HepG2 (cell line): ENCODE results near the gene SLC25A23. TPM values are rescaled to one million over a fixed set of nuclear protein-coding genes. Genes with fewer than 3 reads are reported as not detected.

Experiments
- BATF2 ChIP-seq: sonication (generic); formaldehyde crosslinking; IDR thresholded peaks from 2 replicates; pipeline ENCODE4 v1.8.0; 2022; ENCODE audit warnings: mild to moderate bottlenecking, missing genetic modification reagents, moderate library complexity
- DDIT3 ChIP-seq: sonication (generic); formaldehyde crosslinking; IDR thresholded peaks from 2 replicates; pipeline ENCODE4 v1.4.0; 2020; ENCODE audit warnings: mild to moderate bottlenecking, missing genetic modification reagents
- HNF4A ChIP-seq: sonication (generic); formaldehyde crosslinking; IDR thresholded peaks from 2 replicates; pipeline ENCODE4 v1.4.0; 2020; ENCODE audit warnings: missing genetic modification reagents
- IRF1 ChIP-seq: sonication (generic); formaldehyde crosslinking; IDR thresholded peaks from 2 replicates; pipeline ENCODE4 v1.4.0; 2020; ENCODE audit warnings: low read depth, mild to moderate bottlenecking, missing genetic modification reagents
- MAFG ChIP-seq: sonication (generic); formaldehyde crosslinking; IDR thresholded peaks from 2 replicates; pipeline ENCODE4 v1.5.1; 2020; ENCODE audit warnings: mild to moderate bottlenecking, missing genetic modification reagents
- NFKB2 ChIP-seq: sonication (generic); formaldehyde crosslinking; IDR thresholded peaks from 2 replicates; pipeline ENCODE4 v1.4.0; 2020; ENCODE audit warnings: missing genetic modification reagents, borderline replicate concordance
- TAF1 ChIP-seq: sonication (generic); formaldehyde crosslinking; IDR thresholded peaks from 2 replicates; pipeline ENCODE4 v1.4.0; 2020; ENCODE audit warnings: missing genetic modification reagents
- THYN1 ChIP-seq: sonication (generic); formaldehyde crosslinking; IDR thresholded peaks from 2 replicates; pipeline ENCODE4 v1.8.1; 2023; ENCODE audit warnings: low read depth, mild to moderate bottlenecking, moderate library complexity, missing genetic modification reagents, borderline replicate concordance
- XRCC5 ChIP-seq: fragments of 200-400 bp; formaldehyde crosslinking; optimal IDR thresholded peaks from 2 replicates; pipeline ENCODE3; 2017; ENCODE audit warnings: mild to moderate bottlenecking, low read length
- ZBTB25 ChIP-seq: IDR thresholded peaks from 2 replicates; pipeline ENCODE4 v1.6.1; 2018; ENCODE audit warnings: missing genetic modification reagents
- ZBTB7B ChIP-seq: sonication (generic); formaldehyde crosslinking; IDR thresholded peaks from 2 replicates; pipeline ENCODE4 v1.4.0; 2020; ENCODE audit warnings: missing genetic modification reagents
- ZFP36 ChIP-seq: fragments of 150-350 bp; IDR thresholded peaks from 2 replicates; pipeline ENCODE4 v1.6.1; 2018; ENCODE audit warnings: borderline replicate concordance, low read length, low read depth; ENCODE audit not compliant: partially characterized antibody
- ZNF12 ChIP-seq: sonication (generic); formaldehyde crosslinking; IDR thresholded peaks from 2 replicates; pipeline ENCODE4 v1.5.0; 2020; ENCODE audit warnings: missing genetic modification reagents
- ZNF24 ChIP-seq: fragments of 450-650 bp; IDR thresholded peaks from 2 replicates; pipeline ENCODE4 v1.6.1; 2017; ENCODE audit warnings: antibody characterized with exemption, mild to moderate bottlenecking
- ZNF331 ChIP-seq: sonication (generic); formaldehyde crosslinking; IDR thresholded peaks from 2 replicates; pipeline ENCODE4 v1.4.0; 2020; ENCODE audit warnings: missing genetic modification reagents
- ZNF362 ChIP-seq: sonication (generic); formaldehyde crosslinking; IDR thresholded peaks from 2 replicates; pipeline ENCODE4 v1.4.0; 2020; ENCODE audit warnings: missing genetic modification reagents, mild to moderate bottlenecking, borderline replicate concordance
- ZNF484 ChIP-seq: sonication (generic); formaldehyde crosslinking; IDR thresholded peaks from 2 replicates; pipeline ENCODE4 v1.5.1; 2020; ENCODE audit warnings: mild to moderate bottlenecking, low read depth, missing genetic modification reagents, borderline replicate concordance
- ZNF547 ChIP-seq: sonication (generic); formaldehyde crosslinking; IDR thresholded peaks from 2 replicates; pipeline ENCODE4 v1.5.1; 2020; ENCODE audit warnings: mild to moderate bottlenecking, missing genetic modification reagents
- ZNF619 ChIP-seq: sonication (generic); formaldehyde crosslinking; IDR thresholded peaks from 2 replicates; pipeline ENCODE4 v1.4.0; 2020; ENCODE audit warnings: mild to moderate bottlenecking, missing genetic modification reagents
- ZNF674 ChIP-seq: sonication (generic); formaldehyde crosslinking; IDR thresholded peaks from 2 replicates; pipeline ENCODE4 v1.5.0; 2020; ENCODE audit warnings: low read depth, mild to moderate bottlenecking, missing genetic modification reagents
- ZNF7 ChIP-seq: IDR thresholded peaks from 2 replicates; pipeline ENCODE4 v1.6.1; 2016; ENCODE audit warnings: missing biosample characterization, missing genetic modification reagents
- ZSCAN20 ChIP-seq: sonication (generic); formaldehyde crosslinking; IDR thresholded peaks from 2 replicates; pipeline ENCODE4 v1.4.0; 2020; ENCODE audit warnings: missing genetic modification reagents, mild to moderate bottlenecking, borderline replicate concordance
- polyA plus RNA-seq, 8 experiments: library from polyadenylated mRNA; depleted of rRNA in 3 of 8; stranded (reverse) in 7 of 8; unstranded in 1 of 8; fragments of >200 nt; fragmentation: Illumina TruSeq in 4 of 8; extraction: Trizol in 4 of 8; gene quantifications; 2 replicates each; pipeline versions ENCODE4 v1.2.1 to v1.2.3, GENCODE V29; 2011 to 2016; ENCODE audit warnings: low read depth in 4 of 8, missing spikeins in 1 of 8, mixed read lengths in 1 of 8; ENCODE audit not compliant: insufficient read depth in 1 of 8
- total RNA-seq, 5 experiments: library from RNA; depleted of rRNA; stranded (reverse); fragments of >200 nt; fragmentation: Illumina TruSeq; extraction: Trizol; gene quantifications; 2 replicates each; pipeline ENCODE4 v1.2.3, GENCODE V29; 2016; ENCODE audit warnings: low read depth in 1 of 5

Gene SLC25A23
- total and polyA plus RNA-seq, 2 of the 13 experiments (the other 11 are each of a cell fraction or from before 2014, with no cell fraction given): 12.4 to 15.2 TPM

- TF ChIP-seq ZNF24 (no peak), ZSCAN20 (CRISPR knock-in tag) (no peak), ZNF362 (CRISPR knock-in tag) (no peak), IRF1 (CRISPR knock-in tag) (no peak), BATF2 (no peak), ZNF12 (no peak), ZBTB25 (no peak), ZNF674 (no peak), TAF1 (CRISPR knock-in tag) (peak; percentile 65; the same call in 1 of the 2 replicates), ZNF547 (CRISPR knock-in tag) (no peak), XRCC5 (peak; percentile 15), DDIT3 (CRISPR knock-in tag) (no peak), HNF4A (CRISPR knock-in tag) (peak; percentile 33; the same call in 1 of the 2 replicates), ZNF619 (CRISPR knock-in tag) (no peak), ZBTB7B (CRISPR knock-in tag) (peak; percentile 50; the same call in 1 of the 2 replicates), ZNF331 (CRISPR knock-in tag) (no peak), ZNF484 (CRISPR knock-in tag) (no peak), ZFP36 (no peak), NFKB2 (CRISPR knock-in tag) (peak; percentile 38; the same call in 1 of the 2 replicates), THYN1 (CRISPR knock-in tag) (no peak), ZNF7 (CRISPR knock-in tag) (no peak), MAFG (CRISPR knock-in tag) (no peak)
Measured at GRCh38 chr19:6464070-6464873, 4.7 kb upstream of the SLC25A23 start, which contains the start of gene CRB3 (continued).
